Erythroblast (primary cell): ENCODE measurements around the gene SFRP5.

ENCODE experiments used
- GATA1 ChIP-seq: IDR thresholded peaks from 2 replicates; pipeline ENCODE4 v1.6.1; 2011; ENCODE audit warnings: low read depth, mild to moderate bottlenecking, control low read depth, low read length, moderate library complexity
- POLR2A ChIP-seq: IDR thresholded peaks from 2 replicates; pipeline ENCODE4 v1.6.1; 2011; ENCODE audit warnings: mild to moderate bottlenecking, low read length

- TF ChIP-seq POLR2A (no peak), GATA1 (no peak)
Observed at GRCh38 chr10:97738616-97739015, 33.2 kb downstream of the SFRP5 start.
